OCI-LY1 (cell line): Measurements from ENCODE around the gene SORBS2.

Source experiments
- H2AFZ ChIP-seq: fragments of 200-600 bp; sonication (generic), shearing (Covaris generic); 2 replicates; pipeline ENCODE4 v1.6.0; 2014; ENCODE audit warnings: antibody characterized with exemption, mild to moderate bottlenecking, low read length
- H3F3A ChIP-seq: fragments of 200-600 bp; sonication (generic), shearing (Covaris generic); 2 replicates; pipeline ENCODE4 v1.6.0; 2014; ENCODE audit warnings: mild to moderate bottlenecking, antibody characterized with exemption, low read length, moderate library complexity; ENCODE audit not compliant: insufficient read depth
- H3K27ac ChIP-seq: fragments of 200-600 bp; sonication (generic); 2 replicates; pipeline ENCODE4 v1.5.1; 2014; ENCODE audit warnings: low read length, mixed run types, mild to moderate bottlenecking, low read depth; ENCODE audit not compliant: poor library complexity, severe bottlenecking
- H3K27me3 ChIP-seq: fragments of 200-600 bp; sonication (generic); 2 replicates; pipeline ENCODE4 v1.6.0; 2014; ENCODE audit warnings: antibody characterized with exemption, mild to moderate bottlenecking, low read length, moderate library complexity; ENCODE audit not compliant: insufficient read depth
- H3K36me3 ChIP-seq: fragments of 200-600 bp; sonication (generic); 2 replicates; pipeline ENCODE4 v1.6.1; 2014; ENCODE audit warnings: mild to moderate bottlenecking, antibody characterized with exemption, low read length, moderate library complexity, mixed read lengths; ENCODE audit not compliant: insufficient read depth
- H3K4me1 ChIP-seq: fragments of 200-600 bp; sonication (generic); 2 replicates; pipeline ENCODE4 v1.5.1; 2014; ENCODE audit warnings: mild to moderate bottlenecking, low read length, moderate library complexity; ENCODE audit not compliant: insufficient read depth, severe bottlenecking
- H3K4me2 ChIP-seq: fragments of 200-600 bp; sonication (generic), shearing (Covaris generic); 2 replicates; pipeline ENCODE4 v1.6.1; 2014; ENCODE audit warnings: low read length
- H3K4me3 ChIP-seq: fragments of 200-600 bp; sonication (generic); 2 replicates; pipeline ENCODE4 v1.5.1; 2014; ENCODE audit warnings: low read length, low read depth, mild to moderate bottlenecking, mixed read lengths; ENCODE audit not compliant: poor library complexity, severe bottlenecking
- H3K79me2 ChIP-seq: fragments of 200-600 bp; shearing (Covaris generic); 2 replicates; pipeline ENCODE4 v1.6.1; 2016; ENCODE audit warnings: mixed run types, low read length, mixed read lengths; ENCODE audit not compliant: insufficient read depth
- H3K9ac ChIP-seq: fragments of 200-600 bp; sonication (generic), shearing (Covaris generic); 2 replicates; pipeline ENCODE4 v1.6.1; 2014; ENCODE audit warnings: mild to moderate bottlenecking, low read length, mixed read lengths
- H3K9me2 ChIP-seq: fragments of 200-600 bp; sonication (generic), shearing (Covaris generic); 2 replicates; pipeline ENCODE4 v1.6.1; 2014; ENCODE audit warnings: low read depth, mild to moderate bottlenecking, low read length, mixed read lengths
- H3K9me3 ChIP-seq: fragments of 200-600 bp; shearing (Covaris generic); 2 replicates; pipeline ENCODE4 v1.6.1; 2014; ENCODE audit warnings: low read length, mixed read lengths
- H4K20me1 ChIP-seq: fragments of 200-600 bp; sonication (generic), shearing (Covaris generic); 2 replicates; pipeline ENCODE4 v1.6.0; 2016; ENCODE audit warnings: mild to moderate bottlenecking, low read length; ENCODE audit not compliant: insufficient read depth
- EZH2 ChIP-seq: fragments of 200-600 bp; sonication (generic), shearing (Covaris generic); IDR thresholded peaks from 2 replicates; pipeline ENCODE4 v1.8.0; 2017; ENCODE audit warnings: borderline replicate concordance, mixed run types, mild to moderate bottlenecking, antibody characterized with exemption, low read length, moderate library complexity, mixed read lengths
- TF ChIP-seq, protein P1 (sequence below): fragments of 200-600 bp; sonication (generic), shearing (Covaris generic); IDR thresholded peaks from 2 replicates; pipeline ENCODE4 v1.5.1; 2017; ENCODE audit warnings: mild to moderate bottlenecking, antibody characterized with exemption, low read length, moderate library complexity, mixed read lengths

SORBS2 gene

DNA sequence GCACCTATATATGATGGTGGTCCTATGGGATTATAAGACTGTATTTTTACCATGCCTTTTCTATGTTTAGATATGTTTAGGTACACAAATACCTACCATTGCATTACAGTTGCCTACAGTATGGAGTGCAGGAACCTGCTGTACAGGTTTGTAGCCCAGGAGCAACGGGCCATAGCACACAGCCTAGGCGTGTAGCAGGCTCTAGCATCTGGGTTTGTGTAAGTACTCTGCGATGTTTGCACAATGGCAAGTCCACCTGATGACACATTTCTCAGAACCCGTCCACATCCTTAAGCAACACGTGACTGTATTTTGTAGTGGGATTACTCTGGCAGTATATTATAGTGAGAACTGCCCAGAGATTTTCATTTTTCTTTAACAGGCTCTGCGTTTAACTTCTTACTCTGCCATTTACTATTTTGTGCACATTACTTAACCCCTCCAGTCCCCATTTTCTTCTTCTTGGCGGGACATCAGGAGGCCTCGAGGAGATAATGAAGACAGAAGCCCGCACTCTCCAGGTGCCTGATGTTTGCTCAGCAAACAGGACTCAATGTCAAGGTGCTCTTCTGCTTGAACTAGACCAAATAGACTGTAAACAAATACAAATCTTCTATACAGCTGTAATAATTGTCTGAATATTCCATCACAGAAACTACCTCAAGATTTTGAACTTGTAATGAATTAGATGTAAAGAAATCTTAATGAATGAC is 174.7 kb downstream of the SORBS2 start:
- no peaks in the 10 kb centered on the region for H3K27me3 ChIP-seq
- H3F3A ChIP-seq: no peaks in the 10 kb centered on the region; the same call in 1 of the 2 replicates

DNA sequence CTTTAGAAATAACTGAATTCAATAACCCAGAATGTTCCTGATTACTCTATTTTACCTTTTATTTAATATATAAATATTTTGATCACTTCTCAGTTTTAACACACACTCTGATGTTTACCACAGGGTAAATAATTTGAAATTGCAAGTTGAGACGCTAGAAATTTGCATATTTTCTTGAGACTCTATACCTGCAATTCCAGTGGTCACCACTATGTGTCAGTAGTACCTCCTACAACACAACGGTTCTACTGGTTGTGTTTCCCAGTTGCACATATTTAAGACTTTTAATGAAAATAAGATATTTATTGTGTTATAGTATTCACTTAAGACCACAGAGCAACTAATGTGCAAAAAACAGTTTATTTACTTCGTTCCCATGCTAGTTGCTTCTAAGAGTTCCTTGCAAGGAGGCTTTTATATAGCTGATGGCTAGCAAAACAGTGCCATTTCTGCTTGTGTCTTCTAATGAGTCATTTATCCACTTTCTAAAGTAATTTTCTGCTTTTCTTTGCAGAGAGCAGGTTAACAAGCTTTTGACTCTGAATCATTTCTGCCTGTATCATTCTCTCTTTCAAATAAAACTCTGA is 177.8 kb downstream of the SORBS2 start:
- Histone ChIP-seq H3K4me3 (no peak overlapping the region), H3K9ac (no peak overlapping the region), H3F3A (no peaks in the 10 kb centered on the region), H4K20me1 (no peaks in the 10 kb centered on the region), H3K9me2 (no peaks in the 10 kb centered on the region), H3K27me3 (no peaks in the 10 kb centered on the region), H3K4me1 (peaks cover 5% of the 10 kb centered on the region), H3K4me2 (no peak overlapping the region), H3K9me3 (peaks cover 5% of the 10 kb centered on the region; the same call in 1 of the 2 replicates), H3K27ac (no peak overlapping the region), H3K79me2 (no peaks in the 10 kb centered on the region), H2AFZ (no peak overlapping the region), H3K36me3 (0 out of 2 replicates have a peak, but pooled peaks cover under 1% of the 10 kb centered on the region)
- no peak for TF ChIP-seq EZH2
- TF ChIP-seq, protein P1, sequence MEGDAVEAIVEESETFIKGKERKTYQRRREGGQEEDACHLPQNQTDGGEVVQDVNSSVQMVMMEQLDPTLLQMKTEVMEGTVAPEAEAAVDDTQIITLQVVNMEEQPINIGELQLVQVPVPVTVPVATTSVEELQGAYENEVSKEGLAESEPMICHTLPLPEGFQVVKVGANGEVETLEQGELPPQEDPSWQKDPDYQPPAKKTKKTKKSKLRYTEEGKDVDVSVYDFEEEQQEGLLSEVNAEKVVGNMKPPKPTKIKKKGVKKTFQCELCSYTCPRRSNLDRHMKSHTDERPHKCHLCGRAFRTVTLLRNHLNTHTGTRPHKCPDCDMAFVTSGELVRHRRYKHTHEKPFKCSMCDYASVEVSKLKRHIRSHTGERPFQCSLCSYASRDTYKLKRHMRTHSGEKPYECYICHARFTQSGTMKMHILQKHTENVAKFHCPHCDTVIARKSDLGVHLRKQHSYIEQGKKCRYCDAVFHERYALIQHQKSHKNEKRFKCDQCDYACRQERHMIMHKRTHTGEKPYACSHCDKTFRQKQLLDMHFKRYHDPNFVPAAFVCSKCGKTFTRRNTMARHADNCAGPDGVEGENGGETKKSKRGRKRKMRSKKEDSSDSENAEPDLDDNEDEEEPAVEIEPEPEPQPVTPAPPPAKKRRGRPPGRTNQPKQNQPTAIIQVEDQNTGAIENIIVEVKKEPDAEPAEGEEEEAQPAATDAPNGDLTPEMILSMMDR: peak; percentile 63

More for the DNA sequence above, 174.7 kb downstream of the SORBS2 start:
- Histone ChIP-seq H3K9ac (no peak overlapping the region), H3K4me2 (no peak overlapping the region), H4K20me1 (no peaks in the 10 kb centered on the region), H3K4me1 (peaks cover 7% of the 10 kb centered on the region), H3K27ac (no peak overlapping the region), H3K9me3 (peaks cover 5% of the 10 kb centered on the region; the same call in 1 of the 2 replicates), H3K4me3 (no peak overlapping the region), H3K36me3 (no peaks in the 10 kb centered on the region), H3K79me2 (no peaks in the 10 kb centered on the region), H3K9me2 (no peaks in the 10 kb centered on the region), H2AFZ (no peak overlapping the region)
- TF ChIP-seq EZH2: no peak
- TF ChIP-seq, protein P1: no peak

DNA sequence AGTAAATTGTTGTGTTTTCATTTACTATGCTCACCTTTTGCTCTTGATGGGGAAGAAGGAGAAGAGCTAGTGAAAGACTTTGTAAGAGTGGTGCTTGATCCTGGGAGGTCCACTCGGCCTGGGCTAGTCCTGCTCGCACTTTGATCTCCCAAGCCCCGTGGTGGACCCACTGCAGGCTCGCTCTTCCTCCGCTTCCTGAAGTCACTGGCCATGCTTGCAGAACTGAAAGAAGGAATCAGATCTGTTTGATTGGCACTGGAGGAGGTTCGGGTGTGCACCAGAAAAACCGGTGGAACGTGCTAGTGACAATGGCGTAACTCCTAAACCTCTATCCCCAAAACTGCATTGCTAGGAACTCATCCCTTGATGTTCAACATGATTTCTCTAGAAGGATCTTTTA is 185.2 kb downstream of the SORBS2 start:
- H3K9me3 ChIP-seq: no peaks in the 10 kb centered on the region
- peaks cover 55% of the 10 kb centered on the region for H3K36me3 ChIP-seq
- no peak overlapping the region for H3K27ac ChIP-seq
- H3K27me3 ChIP-seq: no peaks in the 10 kb centered on the region
- no peaks in the 10 kb centered on the region for H3K4me1 ChIP-seq
- no peak overlapping the region for H3K4me2 ChIP-seq
- H3K79me2 ChIP-seq: no peaks in the 10 kb centered on the region
- H3F3A ChIP-seq: no peaks in the 10 kb centered on the region
- TF ChIP-seq, protein P1: no peak
- TF ChIP-seq EZH2: no peak
- no peak overlapping the region for H3K9ac ChIP-seq
- no peaks in the 10 kb centered on the region for H4K20me1 ChIP-seq
- no peak overlapping the region for H3K4me3 ChIP-seq
- H3K9me2 ChIP-seq: no peaks in the 10 kb centered on the region
- no peak overlapping the region for H2AFZ ChIP-seq
